Measurements from ENCODE around the gene CIITA. TPM values are rescaled to one million over a fixed set of nuclear protein-coding genes. Genes with fewer than 3 reads are reported as not detected.

The CIITA gene
- total RNA-seq, 1 experiment from 2014 or later: 22.4 TPM

- peaks cover 62% of the 10 kb centered on the region for H3K4me1 Mint-ChIP-seq (ENCODE audit: low read depth, unreplicated experiment)
- H3K27ac Mint-ChIP-seq (ENCODE audit: unreplicated experiment): peak overlapping the region; percentile 25
- H3K4me3 Mint-ChIP-seq (ENCODE audit: low read depth, unreplicated experiment): peak overlapping the region; percentile 96
- CTCF ChIA-PET: no interaction called here
- no peaks in the 10 kb centered on the region for H3K9me3 Mint-ChIP-seq (ENCODE audit: low read depth, unreplicated experiment)
- TF ChIP-seq CTCF (IDR thresholded peaks at IDR 0.05; ENCODE audit: unreplicated experiment): no peak
- intact Hi-C loops (cut with micrococcal nuclease; ENCODE audit: unreplicated experiment): loop anchor here (2.0 kb wide), 1 partner anchor 42 kb away; no protein-coding TSS in a partner anchor
- no TSS peak for BruUV-seq (replicated peaks)
- no peak for DNase-seq
- no peaks in the 10 kb centered on the region for H3K27me3 Mint-ChIP-seq (ENCODE audit: unreplicated experiment)
- peaks cover 31% of the 10 kb centered on the region for H3K36me3 Mint-ChIP-seq (ENCODE audit: insufficient read depth, unreplicated experiment)
These were observed 687 bp upstream of the CIITA start for GRCh38 chr16:10876315-10876714.

- intact Hi-C loops (cut with micrococcal nuclease; ENCODE audit: unreplicated experiment): loop anchor here (2.0 kb wide), 1 partner anchor 41 kb away; no protein-coding TSS in a partner anchor
- Mint-ChIP-seq H3K27ac (ENCODE audit: unreplicated experiment) (peak overlapping the region; percentile 34), H3K27me3 (ENCODE audit: unreplicated experiment) (no peaks in the 10 kb centered on the region), H3K4me1 (ENCODE audit: low read depth, unreplicated experiment) (peaks cover 62% of the 10 kb centered on the region), H3K36me3 (ENCODE audit: insufficient read depth, unreplicated experiment) (peaks cover 26% of the 10 kb centered on the region), H3K9me3 (ENCODE audit: low read depth, unreplicated experiment) (no peaks in the 10 kb centered on the region), H3K4me3 (ENCODE audit: low read depth, unreplicated experiment) (peak overlapping the region; percentile 96)
- CTCF ChIA-PET: no interaction called here
- no peak for DNase-seq
- no TSS peak for BruUV-seq (replicated peaks)
- TF ChIP-seq CTCF (IDR thresholded peaks at IDR 0.05; ENCODE audit: unreplicated experiment): no peak
These were observed 507 bp downstream of the CIITA start for GRCh38 chr16:10877472-10877946.

- no peak for TF ChIP-seq CTCF (IDR thresholded peaks at IDR 0.05; ENCODE audit: unreplicated experiment)
- Mint-ChIP-seq H3K4me1 (ENCODE audit: low read depth, unreplicated experiment) (peaks cover 57% of the 10 kb centered on the region), H3K27me3 (ENCODE audit: unreplicated experiment) (no peaks in the 10 kb centered on the region), H3K36me3 (ENCODE audit: insufficient read depth, unreplicated experiment) (peaks cover 31% of the 10 kb centered on the region), H3K9me3 (ENCODE audit: low read depth, unreplicated experiment) (no peaks in the 10 kb centered on the region), H3K4me3 (ENCODE audit: low read depth, unreplicated experiment) (peak overlapping the region; percentile 96), H3K27ac (ENCODE audit: unreplicated experiment) (peak overlapping the region; percentile 40)
- CTCF ChIA-PET: interaction anchor here (0.6 kb wide), 1 partner anchor 22 kb away, joined by 4 read pairs; no protein-coding TSS in a partner anchor
- no TSS peak for BruUV-seq (replicated peaks)
- intact Hi-C loops (cut with micrococcal nuclease; ENCODE audit: unreplicated experiment): loop anchor here (2.0 kb wide), 1 partner anchor 133 kb away; no protein-coding TSS in a partner anchor
- no peak for DNase-seq
These were observed 1.3 kb downstream of the CIITA start for GRCh38 chr16:10878328-10878643.

- BruUV-seq (replicated peaks): TSS peak; percentile 43
- intact Hi-C loops (cut with micrococcal nuclease; ENCODE audit: unreplicated experiment): loop anchor here (2.0 kb wide), 1 partner anchor 134 kb away; no protein-coding TSS in a partner anchor
These were observed 1.9 kb downstream of the CIITA start for GRCh38 chr16:10878644-10879501.

More at GRCh38 chr16:10878644-10879501, 1.9 kb downstream of the CIITA start:
- Mint-ChIP-seq H3K9me3 (ENCODE audit: low read depth, unreplicated experiment) (no peaks in the 10 kb centered on the region), H3K27me3 (ENCODE audit: unreplicated experiment) (no peaks in the 10 kb centered on the region), H3K36me3 (ENCODE audit: insufficient read depth, unreplicated experiment) (peaks cover 31% of the 10 kb centered on the region), H3K27ac (ENCODE audit: unreplicated experiment) (peak overlapping the region; percentile 40), H3K4me1 (ENCODE audit: low read depth, unreplicated experiment) (peaks cover 59% of the 10 kb centered on the region), H3K4me3 (ENCODE audit: low read depth, unreplicated experiment) (peak overlapping the region; percentile 96)
- CTCF ChIA-PET: interaction anchor here (0.6 to 0.7 kb wide), 3 partner anchors 21 to 566 kb away, joined by 3 to 8 read pairs (median 4); no protein-coding TSS in a partner anchor
- no peak for TF ChIP-seq CTCF (IDR thresholded peaks at IDR 0.05; ENCODE audit: unreplicated experiment)
- peak; percentile 67 for DNase-seq

All from Calu3 (cell line).